DND-41 (cell line): ENCODE results near the gene LARP7.

Source experiments
- CTCF ChIP-seq: IDR thresholded peaks from 2 replicates; pipeline ENCODE4 v1.5.1; 2012; ENCODE audit warnings: borderline replicate concordance, low read length, moderate library complexity, mild to moderate bottlenecking; ENCODE audit not compliant: poor library complexity, severe bottlenecking; ENCODE audit errors: extremely low read depth
- EZH2 ChIP-seq: IDR thresholded peaks from 3 replicates; pipeline ENCODE4 v1.6.1; 2012; ENCODE audit warnings: borderline replicate concordance, low read depth, mild to moderate bottlenecking, moderate library complexity, low read length, inconsistent platforms; ENCODE audit not compliant: severe bottlenecking

GRCh38 chr4:112673076-112673475, 36.1 kb downstream of the LARP7 start:
- TF ChIP-seq CTCF, result no peak
- no peak for TF ChIP-seq EZH2
